GM10266 (cell line): Measurements from ENCODE around the gene SPOCK3.

Experiments used
- DNase-seq: peaks from one replicate; pipeline ENCODE4 v3.0.0; 2012; ENCODE audit errors: extremely low spot score
- TF ChIP-seq, protein P1 (sequence below): IDR thresholded peaks from 2 replicates; pipeline ENCODE4 v1.5.1; 2012; ENCODE audit warnings: mild to moderate bottlenecking, low read depth; ENCODE audit not compliant: control insufficient read depth, insufficient read depth; ENCODE audit errors: missing control alignments

SPOCK3 gene

DNA sequence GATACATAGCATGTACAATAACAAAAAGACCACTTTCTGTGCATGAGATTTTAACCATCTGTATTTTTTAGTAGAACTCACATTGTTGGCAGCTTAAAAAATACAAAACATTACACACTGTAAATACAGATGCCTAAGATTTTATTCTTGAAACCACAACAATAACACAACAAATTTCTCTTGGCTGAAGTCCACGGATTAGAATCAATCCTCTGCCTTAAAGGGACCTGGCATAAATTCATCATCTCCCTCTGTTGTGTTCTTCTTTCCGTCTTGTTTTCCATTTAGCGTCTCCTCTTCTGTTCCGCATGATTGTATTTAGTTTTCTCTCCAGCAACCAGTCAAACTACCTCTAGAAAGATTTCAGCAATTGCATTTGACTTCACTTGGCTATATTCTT lies 231.0 kb downstream of the SPOCK3 start:
- TF ChIP-seq, protein P1, sequence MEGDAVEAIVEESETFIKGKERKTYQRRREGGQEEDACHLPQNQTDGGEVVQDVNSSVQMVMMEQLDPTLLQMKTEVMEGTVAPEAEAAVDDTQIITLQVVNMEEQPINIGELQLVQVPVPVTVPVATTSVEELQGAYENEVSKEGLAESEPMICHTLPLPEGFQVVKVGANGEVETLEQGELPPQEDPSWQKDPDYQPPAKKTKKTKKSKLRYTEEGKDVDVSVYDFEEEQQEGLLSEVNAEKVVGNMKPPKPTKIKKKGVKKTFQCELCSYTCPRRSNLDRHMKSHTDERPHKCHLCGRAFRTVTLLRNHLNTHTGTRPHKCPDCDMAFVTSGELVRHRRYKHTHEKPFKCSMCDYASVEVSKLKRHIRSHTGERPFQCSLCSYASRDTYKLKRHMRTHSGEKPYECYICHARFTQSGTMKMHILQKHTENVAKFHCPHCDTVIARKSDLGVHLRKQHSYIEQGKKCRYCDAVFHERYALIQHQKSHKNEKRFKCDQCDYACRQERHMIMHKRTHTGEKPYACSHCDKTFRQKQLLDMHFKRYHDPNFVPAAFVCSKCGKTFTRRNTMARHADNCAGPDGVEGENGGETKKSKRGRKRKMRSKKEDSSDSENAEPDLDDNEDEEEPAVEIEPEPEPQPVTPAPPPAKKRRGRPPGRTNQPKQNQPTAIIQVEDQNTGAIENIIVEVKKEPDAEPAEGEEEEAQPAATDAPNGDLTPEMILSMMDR, result no peak
- DNase-seq, result no peak

DNA sequence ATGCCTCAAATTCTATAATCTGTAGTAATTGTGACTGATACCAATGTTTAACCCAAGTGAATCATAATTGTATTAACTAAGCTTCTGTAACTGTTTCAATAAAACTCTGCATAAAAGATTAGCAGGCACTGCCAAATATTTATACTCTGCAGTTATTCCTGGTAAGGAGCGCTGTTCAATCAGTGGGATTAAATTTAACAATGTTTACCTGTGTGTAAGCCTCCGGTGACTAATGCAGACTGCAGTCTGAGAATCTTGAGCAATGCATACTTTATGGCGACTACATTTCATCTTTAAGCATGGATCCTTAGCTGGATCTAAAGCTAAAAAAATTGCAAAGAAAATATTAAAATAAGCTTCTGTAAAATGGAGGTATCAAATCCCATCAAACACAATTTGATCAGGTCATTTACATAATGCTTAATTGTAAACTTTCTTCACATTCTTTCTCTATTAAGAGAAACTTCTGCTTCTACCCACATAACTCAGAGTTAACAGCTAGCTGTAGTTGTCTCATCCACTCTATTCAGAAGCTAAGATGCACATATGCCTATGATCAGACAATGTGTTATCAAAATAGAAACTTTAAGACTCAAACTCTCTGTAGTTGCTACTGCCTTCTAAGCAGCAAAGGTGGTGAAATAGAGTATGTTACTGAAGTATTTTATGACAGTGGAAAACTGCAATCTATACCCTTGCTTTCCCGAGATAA lies 234.0 kb downstream of the SPOCK3 start:
- no peak for DNase-seq
- TF ChIP-seq, protein P1, result no peak

DNA sequence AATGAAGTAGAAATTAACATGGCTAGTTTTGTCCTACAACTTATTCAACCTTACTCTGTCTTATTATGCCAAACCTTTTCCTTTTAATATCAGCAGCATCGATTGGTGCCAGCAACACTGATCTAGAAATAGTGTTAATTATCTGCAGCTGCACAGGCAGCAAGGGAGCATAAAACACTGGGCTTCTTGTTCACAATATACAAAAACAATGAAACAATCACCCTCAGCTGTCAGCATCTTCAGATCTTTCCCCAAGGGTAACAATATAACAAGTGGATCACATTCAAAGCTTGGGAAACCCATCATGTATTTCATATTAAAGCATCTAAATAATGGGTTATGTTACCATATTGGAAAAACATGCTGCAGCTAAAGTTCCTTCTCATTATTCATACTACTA lies 238.1 kb downstream of the SPOCK3 start:
- TF ChIP-seq, protein P1, result no peak

DNA sequence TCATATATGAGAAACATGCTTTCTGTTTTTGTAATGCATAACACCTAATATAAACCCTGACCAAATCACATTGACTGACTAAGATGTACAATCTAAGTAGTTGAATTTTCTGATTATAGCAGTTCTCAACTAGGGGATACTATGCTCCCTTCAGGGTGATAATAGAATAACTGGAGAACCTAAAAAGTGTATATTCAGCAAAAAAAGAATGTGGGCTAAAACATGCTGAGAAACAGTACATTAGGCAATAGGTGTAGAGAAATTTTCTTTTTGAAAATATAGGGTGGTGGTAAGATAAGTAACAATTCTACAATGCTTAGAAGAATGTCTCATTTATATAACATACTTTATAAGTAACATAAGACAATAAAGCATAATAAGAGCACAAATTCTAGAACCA lies 239.6 kb downstream of the SPOCK3 start:
- DNase-seq, result no peak
- TF ChIP-seq, protein P1, result no peak

More for the DNA sequence above, 238.1 kb downstream of the SPOCK3 start:
- DNase-seq, result no peak

DNA sequence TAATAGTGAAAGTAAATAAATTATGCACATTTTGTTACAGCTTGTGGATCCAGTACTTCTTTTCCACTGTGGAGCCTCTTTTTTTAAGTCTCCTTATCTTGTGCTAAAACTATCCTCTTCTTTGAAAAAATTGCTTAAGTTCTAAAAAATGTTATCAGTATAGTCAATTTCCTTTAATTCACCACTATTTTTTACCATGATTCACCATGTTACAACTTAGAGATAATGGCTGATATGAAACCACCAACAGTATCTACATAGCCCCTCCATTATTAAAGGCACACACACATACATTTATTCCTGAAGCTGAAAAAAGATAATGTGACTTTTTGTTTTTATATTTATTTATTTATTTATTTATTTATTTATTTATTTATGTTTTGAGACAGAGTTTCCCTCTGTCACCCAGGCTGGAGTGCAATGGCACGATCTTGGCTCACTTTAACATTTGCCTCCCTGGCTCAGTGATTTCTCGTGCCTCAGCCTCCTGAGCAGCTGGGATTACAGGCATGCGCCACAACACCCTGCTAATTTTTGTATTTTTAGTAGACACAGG lies 243.2 kb downstream of the SPOCK3 start:
- no peak for DNase-seq
- TF ChIP-seq, protein P1, result no peak

DNA sequence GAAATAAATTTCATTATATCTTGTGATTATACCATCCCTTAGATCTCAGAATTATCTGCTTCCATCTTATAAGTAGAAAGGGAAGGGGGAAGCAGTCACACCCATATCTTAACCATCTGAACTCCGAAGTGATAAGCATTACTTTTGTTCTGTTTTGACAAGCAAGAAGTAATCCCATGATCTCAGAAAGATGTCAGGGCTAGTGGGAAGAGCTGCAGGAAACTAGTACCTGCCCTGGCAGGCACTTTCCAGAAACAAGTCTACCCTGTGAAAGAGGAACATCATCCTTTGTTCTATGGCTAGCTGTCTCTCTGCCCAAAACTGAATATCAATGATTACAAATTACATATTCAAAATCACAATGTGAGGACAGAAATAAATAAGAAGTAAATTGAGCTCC lies 244.4 kb downstream of the SPOCK3 start:
- DNase-seq, result no peak
- TF ChIP-seq, protein P1, result no peak

DNA sequence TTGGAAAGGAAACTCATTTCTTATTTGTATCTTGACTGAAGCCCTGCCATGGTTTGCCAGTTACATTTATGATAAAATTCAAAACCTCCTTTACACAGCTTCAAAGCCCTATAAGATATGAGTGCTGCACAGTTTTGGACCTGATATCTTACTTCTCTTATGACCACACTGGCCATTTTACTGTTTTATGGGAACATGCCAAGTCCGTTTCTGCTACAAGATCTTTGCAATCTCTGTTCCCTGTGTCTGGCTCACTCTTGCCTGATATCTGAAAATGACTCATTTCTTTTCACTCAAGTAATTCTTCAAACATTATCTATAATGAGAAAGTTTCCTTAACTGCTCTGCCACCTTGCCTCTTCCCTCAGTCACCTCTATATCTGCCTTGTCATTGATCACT lies 247.3 kb downstream of the SPOCK3 start:
- TF ChIP-seq, protein P1, result no peak
- no peak for DNase-seq
